ENCODE results near the gene PPIL6. TPM values are rescaled to one million over a fixed set of nuclear protein-coding genes. Genes with fewer than 3 reads are reported as not detected.

The PPIL6 gene
- total RNA-seq, 1 donor from 2014 or later, result 4.7 TPM

DNA sequence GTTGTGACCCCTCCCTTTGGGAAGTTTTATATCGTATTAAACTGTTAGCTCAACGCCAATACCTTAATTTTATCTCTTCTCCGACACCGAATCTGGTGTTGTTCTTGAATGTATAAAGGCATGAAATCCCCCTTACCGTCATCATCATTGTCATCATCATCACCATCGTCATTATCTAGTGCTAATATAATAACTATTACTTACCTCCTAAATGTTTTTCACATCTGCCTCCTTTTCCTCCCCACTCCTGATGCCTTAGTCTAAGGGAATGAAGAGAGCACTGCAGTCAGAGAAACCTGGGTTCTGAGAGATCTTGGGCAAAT, 43.3 kb upstream of the PPIL6 start:
- DNase-seq (ENCODE audit: low read depth), result no peak
- H3K27me3 ChIP-seq (ENCODE audit: control insufficient read depth, insufficient read depth, low read length), result no peaks in the 10 kb centered on the region
- TF ChIP-seq, protein P1, sequence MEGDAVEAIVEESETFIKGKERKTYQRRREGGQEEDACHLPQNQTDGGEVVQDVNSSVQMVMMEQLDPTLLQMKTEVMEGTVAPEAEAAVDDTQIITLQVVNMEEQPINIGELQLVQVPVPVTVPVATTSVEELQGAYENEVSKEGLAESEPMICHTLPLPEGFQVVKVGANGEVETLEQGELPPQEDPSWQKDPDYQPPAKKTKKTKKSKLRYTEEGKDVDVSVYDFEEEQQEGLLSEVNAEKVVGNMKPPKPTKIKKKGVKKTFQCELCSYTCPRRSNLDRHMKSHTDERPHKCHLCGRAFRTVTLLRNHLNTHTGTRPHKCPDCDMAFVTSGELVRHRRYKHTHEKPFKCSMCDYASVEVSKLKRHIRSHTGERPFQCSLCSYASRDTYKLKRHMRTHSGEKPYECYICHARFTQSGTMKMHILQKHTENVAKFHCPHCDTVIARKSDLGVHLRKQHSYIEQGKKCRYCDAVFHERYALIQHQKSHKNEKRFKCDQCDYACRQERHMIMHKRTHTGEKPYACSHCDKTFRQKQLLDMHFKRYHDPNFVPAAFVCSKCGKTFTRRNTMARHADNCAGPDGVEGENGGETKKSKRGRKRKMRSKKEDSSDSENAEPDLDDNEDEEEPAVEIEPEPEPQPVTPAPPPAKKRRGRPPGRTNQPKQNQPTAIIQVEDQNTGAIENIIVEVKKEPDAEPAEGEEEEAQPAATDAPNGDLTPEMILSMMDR (IDR thresholded peaks at IDR 0.05; ENCODE audit: insufficient read depth, low read length, poor library complexity, severe bottlenecking), result no peak
- H3K4me3 ChIP-seq (ENCODE audit: low read depth, low read length), result peak overlapping the region; percentile 54
- H3K36me3 ChIP-seq (ENCODE audit: control insufficient read depth, insufficient read depth, low read length), result peaks cover 1% of the 10 kb centered on the region

GRCh38 chr6:109482905-109483734, 42.7 kb upstream of the PPIL6 start, which contains the start of gene ZBTB24:
ZBTB24 (minus strand) TSS chr6:109483219; CDS start chr6:109482026, 1,193 bp downstream.
- peak; percentile 34 for DNase-seq (ENCODE audit: low read depth)
- Histone ChIP-seq H3K27me3 (ENCODE audit: control insufficient read depth, insufficient read depth, low read length) (no peaks in the 10 kb centered on the region), H3K36me3 (ENCODE audit: control insufficient read depth, insufficient read depth, low read length) (peaks cover 1% of the 10 kb centered on the region), H3K4me3 (ENCODE audit: low read depth, low read length) (peak within 1 kb of the TSS; percentile 63)
- TF ChIP-seq, protein P1 (IDR thresholded peaks at IDR 0.05; ENCODE audit: insufficient read depth, low read length, poor library complexity, severe bottlenecking), result no peak

DNA sequence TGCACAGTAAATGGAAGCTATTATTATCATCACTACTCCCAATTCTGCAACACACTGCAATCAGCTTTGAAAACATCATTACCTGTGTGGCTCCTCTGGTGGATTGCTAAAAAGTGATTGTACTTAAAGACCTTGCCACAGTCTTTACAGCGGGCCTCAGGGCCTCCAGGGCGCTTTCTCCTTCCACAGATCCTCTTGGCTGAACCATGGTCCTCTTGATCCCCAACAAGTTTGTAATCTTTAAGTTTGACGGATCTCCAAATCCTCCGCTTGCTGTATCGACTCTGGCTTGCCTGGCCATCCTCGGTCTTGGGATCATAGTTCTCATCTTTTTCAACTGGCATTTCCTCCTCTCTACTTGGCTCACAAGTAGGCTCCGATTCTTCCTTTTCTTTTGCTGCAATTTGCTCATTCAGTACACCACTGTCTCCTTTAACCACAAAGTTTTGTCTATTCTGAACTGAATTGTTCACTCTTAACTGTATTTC, 40.6 kb upstream of the PPIL6 start:
- TF ChIP-seq, protein P1 (IDR thresholded peaks at IDR 0.05; ENCODE audit: insufficient read depth, low read length, poor library complexity, severe bottlenecking), result no peak
- no peak overlapping the region for H3K4me3 ChIP-seq (ENCODE audit: low read depth, low read length)
- no peak for DNase-seq (ENCODE audit: low read depth)
- H3K27me3 ChIP-seq (ENCODE audit: control insufficient read depth, insufficient read depth, low read length), result no peaks in the 10 kb centered on the region
- peaks cover 3% of the 10 kb centered on the region for H3K36me3 ChIP-seq (ENCODE audit: control insufficient read depth, insufficient read depth, low read length)

DNA sequence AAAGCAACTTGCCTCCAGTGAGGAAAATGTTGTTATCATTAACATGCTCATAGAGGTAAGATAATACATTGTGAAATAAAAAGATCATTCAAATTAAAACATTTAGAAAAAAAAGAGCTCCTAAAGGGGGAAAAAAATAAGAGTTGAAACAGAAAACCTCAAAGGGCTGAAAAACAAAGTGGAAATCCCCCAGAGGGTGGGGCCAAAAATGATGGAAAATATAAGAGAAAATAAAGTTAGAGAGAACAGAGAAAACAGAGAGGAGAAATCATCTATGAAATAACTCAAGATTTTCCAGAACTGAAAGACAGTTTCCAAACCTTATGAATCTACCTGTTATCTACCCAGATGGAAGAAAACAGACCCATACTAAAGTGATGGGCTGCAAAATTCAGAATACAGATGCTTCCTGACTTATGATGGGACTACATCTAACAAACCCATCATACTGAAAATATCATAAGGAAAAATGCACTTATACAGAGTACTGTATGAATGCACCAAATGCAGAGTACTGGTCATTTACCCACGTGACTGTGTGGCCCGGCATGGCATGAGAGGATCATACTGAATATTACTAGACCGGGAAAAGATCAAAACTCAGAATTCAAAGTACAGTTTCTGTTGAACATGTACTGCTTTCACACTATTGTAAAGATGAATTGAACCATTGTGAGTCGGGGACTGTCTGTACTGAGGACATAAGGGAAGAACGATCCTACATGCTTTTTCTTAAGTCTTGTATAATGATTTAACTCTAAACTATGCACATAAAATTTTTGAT, 38.6 kb upstream of the PPIL6 start:
- TF ChIP-seq, protein P1 (IDR thresholded peaks at IDR 0.05; ENCODE audit: insufficient read depth, low read length, poor library complexity, severe bottlenecking), result no peak
- peaks cover 5% of the 10 kb centered on the region for H3K36me3 ChIP-seq (ENCODE audit: control insufficient read depth, insufficient read depth, low read length)
- no peak for DNase-seq (ENCODE audit: low read depth)
- no peak overlapping the region for H3K4me3 ChIP-seq (ENCODE audit: low read depth, low read length)
- H3K27me3 ChIP-seq (ENCODE audit: control insufficient read depth, insufficient read depth, low read length), result no peaks in the 10 kb centered on the region

- no peak for DNase-seq (ENCODE audit: low read depth)
- Histone ChIP-seq H3K27me3 (ENCODE audit: control insufficient read depth, insufficient read depth, low read length) (no peaks in the 10 kb centered on the region), H3K4me3 (ENCODE audit: low read depth, low read length) (peak overlapping the region; percentile 15), H3K36me3 (ENCODE audit: control insufficient read depth, insufficient read depth, low read length) (peaks cover 5% of the 10 kb centered on the region)
- TF ChIP-seq, protein P1 (IDR thresholded peaks at IDR 0.05; ENCODE audit: insufficient read depth, low read length, poor library complexity, severe bottlenecking), result no peak
Observed at GRCh38 chr6:109478222-109478805, 37.9 kb upstream of the PPIL6 start.
